ENCODE measurements around the gene ANXA2. TPM values are rescaled to one million over a fixed set of nuclear protein-coding genes. Genes with fewer than 3 reads are reported as not detected.

ANXA2 gene
- total and polyA plus RNA-seq, 2 experiments from 2014 or later: 202 to 225 TPM

DNA sequence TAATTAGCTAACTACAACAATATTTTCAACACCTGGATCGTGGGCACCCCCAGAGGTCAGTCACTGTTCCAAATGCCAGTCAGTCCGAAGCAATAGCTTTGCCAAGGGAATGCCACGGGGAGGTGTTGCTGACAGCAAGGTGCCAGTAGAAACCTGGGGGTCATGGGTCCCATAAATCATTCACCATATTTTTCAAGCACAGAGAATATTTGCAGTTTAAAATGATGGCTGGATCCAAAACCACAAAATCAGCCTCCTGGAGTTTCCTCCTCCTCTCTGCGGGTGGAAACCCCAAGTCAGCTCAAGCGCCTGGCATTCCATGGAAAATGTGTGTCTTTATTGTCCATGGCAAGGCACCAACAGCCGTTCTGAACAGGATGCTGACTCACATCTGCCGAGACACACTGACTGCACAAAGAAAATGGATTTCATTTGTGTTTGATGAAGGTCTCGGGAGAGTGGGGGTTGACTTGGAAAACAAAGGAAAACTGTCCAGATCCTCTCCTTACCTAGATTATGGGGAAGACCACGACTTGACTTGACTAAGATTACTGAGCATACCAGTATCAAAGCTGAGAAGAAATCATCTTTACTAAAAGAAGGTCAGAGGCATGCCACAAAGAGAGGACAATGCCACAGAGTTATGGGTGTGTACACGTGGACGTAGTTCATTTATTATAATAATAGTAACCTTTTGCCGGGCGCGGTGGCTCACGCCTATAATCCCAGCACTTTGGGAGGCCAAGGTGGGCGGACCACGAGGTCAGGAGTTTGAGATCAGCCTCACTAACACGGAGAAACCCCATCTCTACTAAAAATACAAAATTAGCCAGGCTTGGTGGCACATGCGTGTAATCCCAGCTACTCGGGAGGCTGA lies 26.4 kb downstream of the ANXA2 start:
- Histone ChIP-seq H3K9me2 (ENCODE audit: insufficient read depth) (no peaks in the 10 kb centered on the region), H3K27ac (ENCODE audit: low read depth) (no peak overlapping the region), H3K79me2 (replicated peaks; ENCODE audit: insufficient read depth) (0 out of 2 replicates have a peak, but pooled peaks cover 4% of the 10 kb centered on the region), H3K4me3 (no peak overlapping the region), H3F3A (replicated peaks; ENCODE audit: low read depth) (no peaks in the 10 kb centered on the region), H3K36me3 (ENCODE audit: insufficient read depth) (no peaks in the 10 kb centered on the region), H3K4me2 (no peak overlapping the region), H3K27me3 (ENCODE audit: insufficient read depth) (no peaks in the 10 kb centered on the region; the same call in 1 of the 2 replicates), H4K20me1 (replicated peaks; ENCODE audit: insufficient read depth) (peaks cover 4% of the 10 kb centered on the region), H2AFZ (no peak overlapping the region), H3K4me1 (ENCODE audit: insufficient read depth) (peaks cover 14% of the 10 kb centered on the region)
- peaks cover 2% of the 10 kb centered on the region; the same call in 1 of the 3 replicates for H3K36me3 Mint-ChIP-seq (ENCODE audit: low read depth)
- ATAC-seq: no peak
- H3K4me3 Mint-ChIP-seq: no peak overlapping the region
- H3K4me1 Mint-ChIP-seq: peaks cover 22% of the 10 kb centered on the region
- no peak overlapping the region; the same call in 1 of the 2 replicates for H3K27ac Mint-ChIP-seq
- H3K27me3 Mint-ChIP-seq (ENCODE audit: insufficient read depth, low read depth, poor library complexity): peaks cover 2% of the 10 kb centered on the region
- peaks cover 2% of the 10 kb centered on the region; the same call in 2 of the 3 replicates for H3K9me3 Mint-ChIP-seq
- TF ChIP-seq ZNF114 (CRISPR knock-in tag; IDR thresholded peaks at IDR 0.05) (no peak), ZNF331 (CRISPR knock-in tag; IDR thresholded peaks at IDR 0.05; ENCODE audit: low read depth) (no peak), NANOG (IDR thresholded peaks at IDR 0.05; ENCODE audit: borderline replicate concordance) (no peak), ZNF462 (CRISPR knock-in tag; IDR thresholded peaks at IDR 0.05) (no peak)
- TF ChIP-seq, protein P1, sequence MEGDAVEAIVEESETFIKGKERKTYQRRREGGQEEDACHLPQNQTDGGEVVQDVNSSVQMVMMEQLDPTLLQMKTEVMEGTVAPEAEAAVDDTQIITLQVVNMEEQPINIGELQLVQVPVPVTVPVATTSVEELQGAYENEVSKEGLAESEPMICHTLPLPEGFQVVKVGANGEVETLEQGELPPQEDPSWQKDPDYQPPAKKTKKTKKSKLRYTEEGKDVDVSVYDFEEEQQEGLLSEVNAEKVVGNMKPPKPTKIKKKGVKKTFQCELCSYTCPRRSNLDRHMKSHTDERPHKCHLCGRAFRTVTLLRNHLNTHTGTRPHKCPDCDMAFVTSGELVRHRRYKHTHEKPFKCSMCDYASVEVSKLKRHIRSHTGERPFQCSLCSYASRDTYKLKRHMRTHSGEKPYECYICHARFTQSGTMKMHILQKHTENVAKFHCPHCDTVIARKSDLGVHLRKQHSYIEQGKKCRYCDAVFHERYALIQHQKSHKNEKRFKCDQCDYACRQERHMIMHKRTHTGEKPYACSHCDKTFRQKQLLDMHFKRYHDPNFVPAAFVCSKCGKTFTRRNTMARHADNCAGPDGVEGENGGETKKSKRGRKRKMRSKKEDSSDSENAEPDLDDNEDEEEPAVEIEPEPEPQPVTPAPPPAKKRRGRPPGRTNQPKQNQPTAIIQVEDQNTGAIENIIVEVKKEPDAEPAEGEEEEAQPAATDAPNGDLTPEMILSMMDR (conservative IDR thresholded peaks at IDR 0.05; ENCODE audit: low read depth in 2 of 2): no peak
- no peak for DNase-seq (ENCODE audit: low spot score)

Measured in GM23338 (cell line).